Glomerular visceral epithelial cell (primary cell): Measurements from ENCODE around the gene EVA1C.
"Not testable (repeated sequence)": the region's sequence is repeated elsewhere in the genome, so short reads cannot be mapped to it uniquely, and the experiment has no call there.

Source experiments
- DNase-seq: peaks from one replicate; pipeline ENCODE4 v3.0.0-alpha.2; 2016; ENCODE audit errors: extremely low spot score

The EVA1C gene, protein sequence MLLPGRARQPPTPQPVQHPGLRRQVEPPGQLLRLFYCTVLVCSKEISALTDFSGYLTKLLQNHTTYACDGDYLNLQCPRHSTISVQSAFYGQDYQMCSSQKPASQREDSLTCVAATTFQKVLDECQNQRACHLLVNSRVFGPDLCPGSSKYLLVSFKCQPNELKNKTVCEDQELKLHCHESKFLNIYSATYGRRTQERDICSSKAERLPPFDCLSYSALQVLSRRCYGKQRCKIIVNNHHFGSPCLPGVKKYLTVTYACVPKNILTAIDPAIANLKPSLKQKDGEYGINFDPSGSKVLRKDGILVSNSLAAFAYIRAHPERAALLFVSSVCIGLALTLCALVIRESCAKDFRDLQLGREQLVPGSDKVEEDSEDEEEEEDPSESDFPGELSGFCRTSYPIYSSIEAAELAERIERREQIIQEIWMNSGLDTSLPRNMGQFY

DNA sequence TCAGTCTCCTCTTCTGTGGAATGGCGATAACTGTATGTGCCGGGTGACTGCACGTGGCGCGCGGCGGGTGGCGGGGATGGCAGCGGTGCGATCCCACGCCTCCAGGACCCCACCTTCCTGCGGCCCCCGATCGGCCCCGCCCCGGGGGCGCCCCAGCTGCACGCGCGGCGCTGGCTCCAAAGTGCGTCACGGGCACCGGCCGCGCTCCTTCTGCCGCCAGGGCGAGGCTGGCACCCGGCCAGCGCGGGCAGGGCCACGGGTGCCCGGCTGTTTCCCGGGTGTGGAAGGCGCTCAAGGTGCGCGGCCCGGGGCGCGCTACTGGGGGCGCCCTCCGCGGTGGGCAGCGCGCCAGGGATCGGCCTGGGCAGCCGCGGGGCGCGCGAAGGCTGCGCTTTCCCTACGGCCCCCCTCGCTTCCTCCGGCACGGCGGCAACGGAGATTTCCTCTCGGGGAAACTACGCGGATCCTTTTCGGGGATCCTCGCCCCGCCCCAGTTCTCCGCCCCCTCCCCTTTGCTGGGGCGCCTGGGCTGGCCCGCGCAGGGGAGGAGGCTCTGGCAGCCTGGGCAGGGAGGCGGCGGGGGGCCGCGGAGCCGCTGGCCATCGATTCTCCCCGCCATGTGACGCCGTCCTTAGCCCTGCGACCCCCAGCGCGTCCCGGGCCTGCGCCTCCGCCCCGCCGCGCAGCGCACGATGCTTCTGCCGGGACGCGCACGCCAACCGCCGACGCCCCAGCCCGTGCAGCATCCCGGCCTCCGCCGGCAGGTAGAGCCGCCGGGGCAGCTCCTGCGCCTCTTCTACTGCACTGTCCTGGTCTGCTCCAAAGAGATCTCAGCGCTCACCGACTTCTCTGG is at the start of gene EVA1C:
Gene EVA1C (plus strand): TSS at position 545 of the 853 bp plus-strand sequence. CDS start 148 bp downstream, at position 693.
- DNase-seq: peak; percentile 35

DNA sequence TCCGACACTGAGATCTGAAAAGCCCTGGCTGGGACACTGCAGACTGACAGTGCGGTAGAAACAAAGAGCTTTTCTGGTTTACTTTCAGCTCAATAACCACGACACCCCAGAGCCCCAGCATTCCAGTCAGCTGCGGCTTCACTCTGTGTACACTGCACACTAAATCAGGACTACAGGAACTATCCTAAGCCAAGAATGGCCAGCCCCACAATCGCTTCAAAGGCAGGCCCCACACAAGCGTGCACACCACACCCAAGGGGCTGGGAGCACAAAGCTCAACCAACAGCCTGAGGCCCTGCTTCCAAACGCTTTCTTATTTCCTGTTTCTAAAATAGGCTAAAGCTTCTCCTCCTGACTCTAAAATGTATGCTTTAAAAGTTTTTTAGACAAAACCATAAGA is 48.1 kb upstream of the EVA1C start:
- DNase-seq: no peak

DNA sequence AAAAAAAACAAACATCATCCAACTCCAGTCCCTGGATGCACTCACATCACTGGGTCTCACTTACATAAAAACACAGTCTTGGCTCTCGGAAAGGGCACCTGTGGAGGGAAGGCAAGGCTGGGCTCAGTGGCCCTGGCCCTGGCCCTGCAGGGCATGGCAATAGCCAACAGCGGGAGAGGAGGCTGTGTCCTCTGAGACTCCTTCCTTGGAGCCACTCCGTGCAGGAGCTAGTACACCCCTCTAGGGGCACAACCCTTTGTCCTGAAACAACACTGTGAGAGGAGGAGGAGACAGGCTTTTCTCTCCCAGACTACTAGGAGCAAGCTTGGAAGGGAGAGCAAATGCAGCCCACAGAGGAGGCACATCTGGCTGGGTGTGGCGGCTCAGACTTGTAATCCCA is 47.7 kb upstream of the EVA1C start:
- DNase-seq: no peak

DNA sequence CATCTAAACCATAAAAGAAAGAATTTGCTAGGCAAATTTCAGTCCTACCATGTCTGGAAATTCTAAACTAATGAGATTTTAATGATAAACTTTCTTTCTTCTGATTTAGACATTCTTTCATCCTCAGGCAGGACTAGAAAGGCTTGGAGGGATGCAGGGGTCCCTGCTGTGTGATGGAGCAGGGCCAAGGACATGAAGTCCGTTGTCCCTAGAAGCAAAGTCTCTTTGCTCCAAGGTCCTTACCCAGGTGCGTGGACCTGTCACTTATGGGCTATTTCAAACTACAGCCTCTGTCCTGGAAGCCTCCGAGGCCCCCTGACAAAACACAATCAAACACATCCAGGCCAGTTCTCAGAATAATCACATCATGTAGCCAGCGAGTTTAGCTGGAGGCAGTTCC is 46.3 kb upstream of the EVA1C start:
- DNase-seq: no peak

DNA sequence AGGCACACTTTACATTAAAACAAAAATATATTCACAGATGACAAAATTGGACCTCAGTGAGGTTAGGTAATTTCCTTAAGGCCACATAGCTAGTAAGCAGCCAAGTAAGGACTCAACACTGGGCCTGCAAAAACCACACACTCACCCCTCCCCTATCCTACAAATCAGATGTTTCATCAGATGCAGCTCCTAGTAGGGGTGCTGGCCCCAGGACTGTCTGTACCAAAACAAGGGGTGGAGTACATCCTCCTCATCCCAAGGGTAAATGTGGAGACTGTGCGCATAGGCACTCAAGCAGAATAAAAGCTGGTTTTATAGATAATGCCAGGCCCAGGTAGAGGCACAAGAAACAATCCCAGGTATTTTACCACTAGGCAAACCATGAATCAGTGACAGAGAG is 45.3 kb upstream of the EVA1C start:
- no peak for DNase-seq

DNA sequence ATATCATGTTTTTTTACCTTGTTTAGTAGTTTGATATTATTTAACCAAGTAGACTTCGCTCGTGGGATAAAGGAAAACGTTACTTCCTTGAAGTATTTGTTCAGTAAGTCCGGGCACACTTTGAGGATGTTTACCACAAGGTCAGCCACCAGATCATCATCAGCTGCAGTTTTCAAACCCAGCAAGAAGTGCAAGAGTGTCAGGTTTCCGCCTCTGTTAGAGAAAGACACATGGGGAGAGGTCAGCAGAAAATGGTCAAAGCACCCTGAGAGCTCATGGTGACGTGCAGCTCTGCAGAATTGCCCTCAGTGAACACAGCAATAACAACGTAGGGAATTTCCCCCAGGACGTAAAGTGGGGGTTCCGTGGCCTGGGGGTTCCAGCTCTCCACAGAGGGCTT is 44.1 kb upstream of the EVA1C start:
- no peak for DNase-seq

DNA sequence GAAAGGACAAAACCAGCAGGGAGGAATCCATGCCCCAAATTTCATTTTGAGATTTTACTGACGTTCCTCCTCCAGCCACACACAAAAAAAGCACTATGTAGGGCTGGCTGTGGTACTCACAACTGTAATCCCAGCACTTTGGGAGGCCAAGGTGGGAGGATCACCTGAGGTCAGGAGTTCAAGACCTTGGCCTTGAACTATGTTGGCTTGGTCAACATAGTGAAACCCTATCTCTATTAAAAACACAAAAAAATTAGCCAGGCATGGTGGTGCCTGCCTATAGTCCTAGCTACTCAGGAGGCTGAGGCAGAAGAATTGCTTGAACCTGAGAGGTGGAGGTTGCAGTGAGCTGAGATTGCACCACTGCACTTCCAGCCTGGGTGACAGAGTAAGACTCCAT is 43.5 kb upstream of the EVA1C start:
- not testable (repeated sequence) for DNase-seq

DNA sequence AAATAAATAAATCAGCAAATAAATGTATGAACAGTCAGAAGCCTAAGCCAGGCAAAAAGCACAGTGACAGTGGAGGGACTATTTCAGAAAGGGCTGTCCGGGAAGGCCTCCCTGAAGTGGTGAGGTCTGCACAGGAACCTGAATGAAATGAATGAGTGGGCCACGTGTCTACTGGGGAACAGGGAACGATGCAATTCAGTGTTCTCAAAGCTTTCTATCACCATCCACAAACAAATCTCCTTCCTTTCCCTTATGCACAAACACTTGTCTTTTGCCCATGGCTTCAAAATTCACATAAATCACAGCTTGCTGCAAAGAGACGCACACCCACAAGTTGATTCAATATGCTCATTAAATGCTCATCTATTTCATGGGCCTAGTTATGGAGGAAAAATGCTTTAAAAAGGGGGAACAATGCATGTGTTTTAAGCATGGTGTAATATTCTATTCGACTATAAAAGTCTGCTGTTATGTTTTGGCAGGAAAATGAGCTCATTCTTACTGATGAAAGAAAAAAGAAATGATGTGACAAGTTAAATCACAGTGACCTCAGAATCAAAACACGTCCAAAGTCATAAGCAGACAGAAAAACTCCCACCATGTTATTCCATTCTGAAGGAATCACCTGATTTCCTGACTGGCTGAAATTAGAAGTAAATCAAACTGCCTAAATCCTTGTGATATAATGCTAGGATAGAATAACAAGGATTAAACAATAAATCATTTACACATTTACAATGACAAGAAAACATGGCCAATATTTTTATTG is 41.3 kb upstream of the EVA1C start:
- no peak for DNase-seq

DNA sequence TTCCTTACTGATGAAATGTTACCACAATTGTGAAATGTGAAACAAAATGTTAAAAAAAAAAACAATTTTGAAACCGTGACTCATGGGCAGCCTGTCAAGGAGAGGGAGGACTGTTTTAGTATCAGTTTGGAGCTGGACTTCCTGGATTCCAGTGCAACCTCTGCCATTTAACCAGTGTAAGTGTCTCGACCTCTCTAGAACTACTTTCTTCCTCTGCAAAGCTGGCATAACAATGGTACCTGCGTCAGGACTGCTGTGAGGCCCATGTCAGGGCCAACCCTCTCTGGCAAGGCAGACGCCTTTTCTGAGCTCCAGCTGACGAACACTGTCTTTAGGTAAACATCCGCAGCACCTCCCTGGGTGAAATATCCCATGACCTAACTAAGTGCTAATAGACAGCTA is 40.6 kb upstream of the EVA1C start:
- DNase-seq: no peak

DNA sequence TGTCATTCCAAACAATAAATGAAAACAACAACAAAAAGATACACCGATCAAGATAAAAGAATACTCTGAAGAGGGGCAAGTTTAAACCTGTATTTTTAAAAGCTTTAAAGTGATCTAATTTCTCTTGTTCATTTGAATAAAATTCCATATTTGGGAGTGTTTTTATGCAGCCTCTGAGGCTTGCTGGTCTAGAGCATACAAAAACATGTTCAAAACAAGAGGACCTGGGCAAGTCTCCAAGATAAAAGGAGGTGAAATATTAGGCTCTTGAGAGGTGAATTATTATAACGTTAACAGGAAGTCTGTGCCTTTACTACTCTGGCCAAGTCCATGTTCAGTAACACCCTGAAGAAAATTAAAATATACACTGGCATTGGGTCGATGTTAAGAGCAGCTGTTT is 39.8 kb upstream of the EVA1C start:
- DNase-seq: no peak

DNA sequence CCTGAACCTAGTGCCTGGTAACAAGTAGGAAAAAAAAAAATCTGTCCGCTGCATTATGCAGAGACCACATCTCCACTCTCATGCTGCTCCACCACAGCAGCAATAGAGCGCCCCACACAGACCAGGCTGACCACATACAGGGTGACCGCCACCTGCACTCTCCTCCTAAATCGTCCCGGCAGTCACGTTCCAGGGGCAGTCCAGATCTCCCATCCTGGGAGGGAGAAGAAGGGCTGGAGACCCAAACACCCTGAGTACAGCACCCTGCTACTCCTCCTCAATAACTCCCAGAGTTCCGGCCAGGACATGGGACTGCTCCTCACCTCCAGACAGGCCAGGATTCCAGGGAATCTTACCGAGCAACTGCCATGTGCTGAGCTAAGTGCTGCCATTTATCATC is 35.0 kb upstream of the EVA1C start:
- no peak for DNase-seq

DNA sequence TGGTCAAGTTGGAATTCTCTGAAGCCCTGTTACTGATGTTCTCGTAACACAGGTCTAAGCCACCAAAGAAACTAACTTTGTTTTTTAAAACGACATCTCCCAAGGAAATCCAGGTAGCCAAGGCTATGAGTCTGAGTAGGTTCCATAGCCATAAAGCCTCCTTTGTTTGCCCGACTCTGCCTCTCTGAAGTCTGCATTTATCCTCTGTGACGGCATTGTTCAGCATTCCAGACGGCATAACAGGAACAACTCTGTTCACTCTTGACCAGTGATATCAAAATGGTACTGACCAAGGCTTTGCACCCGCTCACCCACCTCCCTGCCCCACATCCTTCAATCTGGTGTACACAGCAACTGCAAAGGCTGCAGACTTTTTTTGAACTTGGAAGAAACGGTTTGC is 34.5 kb upstream of the EVA1C start:
- DNase-seq: no peak

DNA sequence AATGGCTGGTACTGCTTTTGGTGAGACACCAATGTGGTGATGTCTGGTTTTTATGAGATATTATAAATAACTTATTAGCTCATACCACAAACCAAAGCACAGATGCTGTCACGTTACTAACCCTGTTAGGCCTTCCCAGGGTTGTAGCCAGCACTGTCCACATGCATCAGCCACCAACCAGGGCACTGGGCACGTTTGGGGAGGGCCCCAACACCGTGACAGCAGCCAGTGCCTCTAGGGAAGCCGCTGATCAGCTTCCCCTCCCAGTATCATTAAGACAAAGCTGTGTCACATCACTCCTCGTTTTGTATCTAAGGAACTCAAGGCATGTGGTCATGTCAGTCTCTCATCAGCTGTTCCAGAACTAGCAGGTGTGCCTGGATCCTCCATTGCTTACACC is 33.5 kb upstream of the EVA1C start:
- peak; percentile 9 for DNase-seq

DNA sequence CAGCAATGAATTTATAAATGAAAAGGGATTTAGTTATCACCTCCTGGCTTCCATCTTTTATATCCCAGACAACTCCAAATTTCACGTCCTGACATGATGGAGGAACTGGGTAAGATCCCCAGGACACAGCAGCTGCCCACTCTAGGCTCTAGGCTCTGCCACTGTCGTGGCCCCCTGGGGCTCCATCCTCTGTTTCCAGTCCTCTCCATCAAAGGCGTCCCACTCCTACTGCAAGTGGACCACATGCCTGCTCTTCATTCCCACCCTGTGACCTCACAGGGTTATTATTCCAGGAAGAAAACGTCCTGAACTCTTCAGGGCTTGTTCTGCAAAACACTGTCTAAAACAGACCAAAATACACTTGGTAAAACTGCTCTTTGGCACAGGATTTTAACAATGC is 31.6 kb upstream of the EVA1C start:
- DNase-seq: no peak

DNA sequence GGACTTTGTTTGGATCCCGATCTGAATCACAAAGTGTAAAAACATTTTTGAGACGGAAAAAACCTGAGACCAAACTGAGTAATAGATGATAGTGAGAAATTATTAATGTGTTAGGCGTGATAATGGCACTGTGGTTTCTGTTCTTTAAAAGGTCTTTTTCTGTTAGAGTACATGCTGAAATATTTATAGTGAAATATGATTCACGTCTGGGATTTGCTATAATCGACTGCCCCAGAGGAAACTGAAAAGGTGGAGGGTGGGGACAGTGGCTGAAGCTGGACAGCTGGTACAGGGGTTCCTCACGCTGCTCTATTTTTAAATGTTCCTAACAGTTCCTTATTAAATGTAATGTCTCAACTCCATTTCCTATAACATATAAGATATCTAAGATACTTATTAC is 30.9 kb upstream of the EVA1C start:
- DNase-seq: no peak

DNA sequence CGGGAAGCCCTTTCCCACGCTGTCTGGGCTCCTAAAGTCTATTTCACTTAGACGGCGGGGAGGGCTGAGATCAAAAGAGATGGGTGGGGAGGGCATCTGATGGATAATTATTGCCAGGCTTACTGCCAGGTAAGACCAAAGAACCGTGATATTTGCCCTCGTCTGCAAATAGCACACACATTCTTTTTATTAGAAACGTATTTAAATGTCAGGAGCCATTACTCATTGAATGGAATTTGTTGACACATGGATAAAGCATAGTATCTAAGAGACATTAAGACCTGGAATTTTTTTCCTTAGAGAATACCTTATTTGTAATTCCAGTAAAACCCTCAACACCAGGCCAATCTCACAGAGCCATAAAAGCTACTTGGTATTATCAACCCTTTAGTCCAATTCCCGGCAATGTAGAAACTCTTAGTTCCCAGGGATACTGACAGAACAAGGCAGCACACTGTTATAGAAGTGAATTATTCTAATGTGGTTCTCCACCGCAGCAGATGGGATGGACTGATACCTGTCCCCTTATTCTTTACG is 30.3 kb upstream of the EVA1C start:
- DNase-seq: peak; percentile 5

DNA sequence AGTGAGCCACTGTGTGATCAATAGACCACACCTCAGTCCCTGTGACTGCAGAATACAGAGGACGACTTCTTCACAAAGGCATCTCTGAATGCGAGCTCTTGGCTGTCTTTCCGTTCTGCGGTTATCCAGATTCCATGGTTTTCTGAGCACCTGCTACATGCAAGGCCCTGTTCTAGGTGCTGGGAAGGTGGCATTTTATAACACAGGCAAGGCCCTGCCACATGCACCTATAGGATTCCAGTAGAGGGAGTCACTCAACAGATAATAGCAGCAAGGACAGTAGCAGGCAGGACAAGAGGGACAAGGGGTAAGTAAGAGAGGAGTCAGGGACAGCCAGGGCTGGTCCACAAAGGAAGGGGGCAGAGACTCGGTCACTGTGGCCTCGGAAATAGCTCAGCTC is 28.7 kb upstream of the EVA1C start:
- no peak for DNase-seq

DNA sequence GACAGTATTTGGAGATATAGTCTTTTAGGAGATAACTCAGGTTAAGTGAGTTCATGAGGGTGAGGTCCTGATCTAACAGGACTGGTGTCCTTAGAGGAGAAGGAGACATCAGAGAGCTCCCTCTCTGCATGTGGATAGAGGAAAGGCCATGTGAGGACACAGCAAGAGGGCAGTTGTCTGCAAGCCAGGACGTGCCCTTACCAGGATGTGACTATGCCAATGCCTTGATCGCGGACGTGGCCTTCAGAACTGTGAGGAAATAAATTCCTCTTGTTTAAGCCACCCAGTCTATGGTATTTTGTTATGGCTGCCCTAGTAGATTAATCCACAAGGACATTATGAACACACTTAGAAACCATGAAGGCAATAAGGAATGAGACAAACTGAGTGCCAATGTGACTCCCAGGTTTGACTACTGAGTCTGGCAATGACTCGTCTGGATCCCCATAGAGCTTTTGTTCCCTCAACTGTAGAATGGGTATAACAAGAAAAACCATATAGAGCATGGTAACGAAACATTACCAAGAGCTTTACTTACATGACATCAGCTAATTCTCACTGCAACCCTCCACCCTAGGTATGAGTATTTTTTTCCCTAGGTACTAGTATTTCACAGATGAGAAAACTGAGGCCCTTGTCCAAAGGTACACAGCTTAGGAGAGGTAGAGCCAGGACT is 26.2 kb upstream of the EVA1C start:
- DNase-seq: peak; percentile 34

DNA sequence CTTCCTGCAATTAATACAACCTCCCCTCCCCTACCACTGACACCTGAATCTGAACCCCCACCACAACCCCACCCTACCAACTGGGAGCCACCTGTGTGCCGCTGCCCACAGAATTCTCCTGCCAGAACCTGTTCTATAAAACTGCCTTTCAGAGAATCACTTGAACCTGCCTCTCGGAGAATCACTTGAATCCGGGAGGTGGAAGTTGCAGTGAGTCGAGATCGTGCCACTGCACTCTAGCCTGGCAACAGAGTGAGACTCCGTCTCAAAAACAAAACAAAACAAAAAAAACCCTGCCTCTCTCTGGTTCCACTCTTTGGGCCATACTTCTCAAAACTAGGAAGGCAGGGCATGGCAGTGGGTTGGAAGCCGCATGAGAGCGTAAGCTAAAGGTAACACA is 25.4 kb upstream of the EVA1C start:
- DNase-seq: no peak

DNA sequence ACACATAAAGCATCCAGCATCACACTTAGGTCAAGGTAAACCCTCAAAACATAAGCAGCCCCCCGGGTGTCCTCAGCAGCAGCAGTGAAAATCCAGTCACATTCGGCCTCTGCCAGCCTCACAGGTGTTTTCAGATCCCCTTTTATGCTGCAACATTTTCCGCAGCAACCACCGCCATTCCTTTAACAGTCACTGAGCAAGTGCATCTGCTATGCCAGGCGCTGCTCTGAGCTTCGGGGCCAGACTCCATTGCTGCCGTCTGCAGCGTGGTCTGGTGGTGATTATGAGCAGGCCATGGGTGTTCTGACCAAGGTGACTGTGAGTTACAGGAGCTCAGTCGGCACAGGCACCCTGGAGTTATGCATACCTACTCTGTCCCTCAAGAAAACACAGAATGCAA is 24.2 kb upstream of the EVA1C start:
- no peak for DNase-seq

DNA sequence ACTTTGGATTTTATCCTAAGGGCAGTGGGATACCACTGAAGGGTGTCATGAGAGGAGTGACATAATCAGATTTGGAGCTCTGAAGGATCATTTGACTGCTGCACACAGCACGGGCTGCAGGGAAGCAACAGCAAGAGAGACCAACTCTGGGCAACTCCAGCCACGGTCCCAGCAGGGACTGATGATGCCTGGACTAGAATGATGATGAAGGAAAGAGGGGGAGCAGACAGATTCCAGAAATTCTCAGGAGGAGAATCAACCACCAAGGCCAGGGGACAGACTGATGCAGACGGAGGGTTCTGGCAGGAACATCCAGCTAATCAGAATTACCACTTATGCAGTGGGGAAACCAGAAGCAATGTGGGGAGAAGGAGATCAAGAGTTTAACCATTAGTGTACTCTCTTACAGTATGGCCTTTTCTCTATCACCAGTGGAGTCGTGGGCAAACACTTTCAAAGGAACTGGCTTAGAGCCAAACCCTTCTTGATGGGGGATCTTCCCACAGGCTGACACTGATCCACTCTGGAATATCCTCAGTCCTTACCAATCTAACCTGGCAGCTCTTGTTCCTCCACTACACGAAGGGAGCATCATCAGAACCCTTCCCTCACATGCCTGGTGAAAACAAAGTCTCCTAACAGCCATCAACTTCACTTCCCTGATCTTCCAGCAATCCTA is 23.0 kb upstream of the EVA1C start:
- DNase-seq: no peak
